Measurements from ENCODE around the gene KRTAP6-1.

DNA sequence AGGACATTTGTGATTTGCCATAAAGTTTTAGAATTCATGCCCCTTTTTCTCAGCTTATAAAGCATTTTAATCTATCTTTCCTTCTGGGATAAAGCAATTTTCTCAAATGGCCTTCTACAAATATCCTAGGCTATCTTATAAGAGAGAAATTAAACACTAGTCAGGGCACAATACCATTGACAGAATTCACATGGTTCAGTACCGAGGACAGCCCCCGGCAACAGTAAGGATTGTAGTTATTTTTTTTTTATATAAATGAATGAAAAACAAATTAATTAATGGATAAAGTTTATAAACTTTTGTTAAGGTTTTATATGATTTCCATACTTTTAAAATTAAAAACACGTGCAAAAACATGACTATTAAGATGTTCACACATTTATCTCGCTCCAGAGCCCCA lies 14.4 kb upstream of the KRTAP6-1 start:
- TF ChIP-seq CTCF (IDR thresholded peaks at IDR 0.05; ENCODE audit: low read depth, low read length, poor library complexity, severe bottlenecking) (no peak), EZH2phosphoT487 (IDR thresholded peaks at IDR 0.05; ENCODE audit: borderline replicate concordance, low read length) (no peak)

All from DOHH2 (cell line).